Measurements from ENCODE around the gene SURF1.

- no peak for TF ChIP-seq CTCF (IDR thresholded peaks at IDR 0.05; ENCODE audit: low read depth, low read length)
- TF ChIP-seq EZH2phosphoT487 (IDR thresholded peaks at IDR 0.05; ENCODE audit: low read depth) = no peak
Observed at GRCh38 chr9:133375724-133376654, 19.7 kb upstream of the SURF1 start, which contains the start of the genes STKLD1 and SURF4.

All from OCI-LY3 (cell line).